ENCODE results near the gene KLHL20.
A peak's percentile ranks its signal among the peaks of the same experiment; 100 is the strongest.
"Not testable (repeated sequence)": the region's sequence is repeated elsewhere in the genome, so short reads cannot be mapped to it uniquely, and the experiment has no call there.

KLHL20 gene

DNA sequence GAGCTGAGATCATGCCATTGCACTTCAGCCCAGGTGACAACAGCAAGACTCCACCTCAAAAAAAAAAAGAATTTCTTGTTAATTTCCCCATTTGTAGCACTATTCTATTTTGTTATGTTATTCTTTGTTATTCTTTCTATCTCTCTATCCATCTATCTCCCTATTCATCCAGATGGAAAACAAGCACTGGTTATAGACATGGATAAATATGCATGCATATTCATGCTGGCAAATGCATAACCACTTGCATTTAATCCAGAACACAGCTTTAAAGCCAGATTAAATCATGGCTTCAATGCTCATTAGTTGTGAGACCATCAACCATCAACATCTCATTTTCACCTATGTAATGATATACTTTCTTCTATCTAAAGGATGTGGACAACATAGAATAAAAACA, 21.5 kb upstream of the KLHL20 start:
- Histone ChIP-seq H3K27ac (ENCODE audit: low read depth, low read length) (no peak overlapping the region), H3K4me3 (ENCODE audit: low read depth in 1 of 5, low read length in 5 of 5) (no peak overlapping the region), H3K9ac (ENCODE audit: low read length in 5 of 5) (no peak overlapping the region), H3K27me3 (ENCODE audit: control insufficient read depth in 5 of 5, insufficient read depth in 4 of 5, low read length in 5 of 5) (no peaks in the 10 kb centered on the region), H3K9me3 (ENCODE audit: control insufficient read depth in 5 of 5, low read length in 5 of 5) (peaks cover 0 to 2% (median 0%) of the 10 kb centered on the region in 5 donors), H3K4me1 (ENCODE audit: control insufficient read depth in 5 of 5, insufficient read depth in 5 of 5, low read length in 5 of 5) (no peaks in the 10 kb centered on the region), H3K36me3 (ENCODE audit: control insufficient read depth in 5 of 5, insufficient read depth in 5 of 5, low read length in 5 of 5) (no peaks in the 10 kb centered on the region)

DNA sequence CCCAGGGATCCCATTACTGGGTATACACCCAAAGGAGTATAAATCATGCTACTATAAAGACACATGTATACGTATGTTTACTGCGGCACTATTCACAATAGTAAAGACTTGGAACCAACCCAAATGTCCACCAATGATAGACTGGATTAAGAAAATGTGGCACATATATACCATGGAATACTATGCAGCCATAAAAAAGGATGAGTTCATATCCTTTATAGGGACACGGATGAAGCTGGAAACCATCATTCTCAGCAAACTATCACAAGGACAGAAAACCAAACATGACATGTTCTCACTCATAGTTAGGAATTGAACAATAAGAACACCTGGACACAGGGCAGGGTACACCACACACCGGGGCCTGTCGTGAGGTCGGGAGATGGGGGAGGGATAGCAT, 13.5 kb upstream of the KLHL20 start:
- not testable (repeated sequence) for H3K4me1 ChIP-seq (ENCODE audit: control insufficient read depth in 5 of 5, insufficient read depth in 5 of 5, low read length in 5 of 5); H3K9ac ChIP-seq (ENCODE audit: low read length in 5 of 5); H3K9me3 ChIP-seq (ENCODE audit: control insufficient read depth in 5 of 5, low read length in 5 of 5); H3K27ac ChIP-seq (ENCODE audit: low read depth, low read length); H3K4me3 ChIP-seq (ENCODE audit: low read depth in 1 of 5, low read length in 5 of 5); H3K27me3 ChIP-seq (ENCODE audit: control insufficient read depth in 5 of 5, insufficient read depth in 4 of 5, low read length in 5 of 5); H3K36me3 ChIP-seq (ENCODE audit: control insufficient read depth in 5 of 5, insufficient read depth in 5 of 5, low read length in 5 of 5)

DNA sequence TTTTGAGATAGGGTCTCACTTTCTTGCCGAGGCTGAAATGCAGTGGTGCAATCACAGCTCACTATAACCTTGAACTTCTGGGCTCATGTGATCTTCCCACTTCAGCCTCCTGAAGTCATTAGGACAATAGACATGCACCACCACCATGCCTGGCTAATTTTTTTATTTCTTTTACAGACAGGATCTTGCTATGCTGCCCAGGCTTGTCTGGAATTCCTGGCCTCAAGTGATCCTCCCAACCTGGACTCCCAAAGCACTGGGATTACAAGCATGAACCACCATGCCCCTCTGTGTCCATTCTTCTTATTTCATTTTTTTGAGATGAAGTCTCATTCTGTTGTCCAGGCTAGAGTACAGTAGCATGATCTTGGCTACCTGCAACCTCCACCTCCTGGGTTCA, 12.0 kb upstream of the KLHL20 start:
- Histone ChIP-seq H3K4me1 (ENCODE audit: control insufficient read depth in 5 of 5, insufficient read depth in 5 of 5, low read length in 5 of 5) (no peaks in the 10 kb centered on the region), H3K27ac (ENCODE audit: low read depth, low read length) (no peak overlapping the region), H3K9ac (ENCODE audit: low read length in 5 of 5) (no peak overlapping the region), H3K27me3 (ENCODE audit: control insufficient read depth in 5 of 5, insufficient read depth in 4 of 5, low read length in 5 of 5) (no peaks in the 10 kb centered on the region), H3K36me3 (ENCODE audit: control insufficient read depth in 5 of 5, insufficient read depth in 5 of 5, low read length in 5 of 5) (no peaks in the 10 kb centered on the region), H3K9me3 (ENCODE audit: control insufficient read depth in 5 of 5, low read length in 5 of 5) (no peaks in the 10 kb centered on the region), H3K4me3 (ENCODE audit: low read depth in 1 of 5, low read length in 5 of 5) (no peak overlapping the region)

DNA sequence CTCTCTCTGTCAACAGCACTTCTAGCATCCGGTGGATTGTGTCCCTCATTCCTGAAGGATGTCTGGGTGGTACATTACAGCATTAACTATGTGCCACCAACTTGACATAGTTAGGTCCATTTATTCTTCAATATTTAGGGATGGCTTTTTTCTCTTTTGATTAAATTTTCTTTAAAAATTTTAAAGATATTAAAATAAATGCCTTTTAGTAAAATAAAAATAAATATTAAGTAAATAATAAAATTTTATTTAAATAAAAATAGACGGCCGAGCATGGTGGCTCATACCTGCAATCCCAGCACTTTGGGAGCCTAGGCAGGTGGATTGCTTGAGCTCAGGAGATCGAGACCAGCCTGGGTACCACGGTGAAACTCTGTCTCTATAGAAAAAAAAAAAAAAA, 9.7 kb upstream of the KLHL20 start:
- Histone ChIP-seq H3K4me3 (ENCODE audit: low read depth in 1 of 5, low read length in 5 of 5) (no peak overlapping the region), H3K4me1 (ENCODE audit: control insufficient read depth in 5 of 5, insufficient read depth in 5 of 5, low read length in 5 of 5) (no peaks in the 10 kb centered on the region), H3K36me3 (ENCODE audit: control insufficient read depth in 5 of 5, insufficient read depth in 5 of 5, low read length in 5 of 5) (no peaks in the 10 kb centered on the region), H3K27me3 (ENCODE audit: control insufficient read depth in 5 of 5, insufficient read depth in 4 of 5, low read length in 5 of 5) (peaks cover 0 to 11% (median 0%) of the 10 kb centered on the region in 5 donors), H3K9me3 (ENCODE audit: control insufficient read depth in 5 of 5, low read length in 5 of 5) (no peaks in the 10 kb centered on the region), H3K27ac (ENCODE audit: low read depth, low read length) (no peak overlapping the region), H3K9ac (ENCODE audit: low read length in 5 of 5) (no peak overlapping the region)

DNA sequence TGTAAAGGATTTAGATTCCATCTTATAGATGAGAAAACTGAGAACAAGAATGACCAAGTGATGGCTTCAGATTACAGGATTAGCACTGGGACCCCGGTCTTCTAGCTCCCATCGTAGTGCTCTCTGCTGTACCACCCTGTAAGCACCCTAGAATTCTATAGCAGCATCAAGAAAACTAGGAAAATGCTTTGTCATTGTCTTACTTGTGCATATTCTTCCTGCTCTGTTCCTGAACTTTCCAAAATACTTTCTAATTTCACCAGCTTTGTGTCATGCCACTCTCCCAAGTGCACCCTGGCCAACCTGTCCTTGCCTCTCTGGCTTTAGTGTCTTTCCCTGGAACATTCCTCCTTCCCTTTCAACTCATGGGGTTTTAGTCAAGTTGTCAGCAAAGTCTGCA, 6.0 kb upstream of the KLHL20 start:
- H3K4me3 ChIP-seq (ENCODE audit: low read depth in 1 of 5, low read length in 5 of 5) = no peak overlapping the region
- H3K9me3 ChIP-seq (ENCODE audit: control insufficient read depth in 5 of 5, low read length in 5 of 5) = no peaks in the 10 kb centered on the region
- H3K9ac ChIP-seq (ENCODE audit: low read length in 5 of 5) = no peak overlapping the region
- H3K27me3 ChIP-seq (ENCODE audit: control insufficient read depth in 5 of 5, insufficient read depth in 4 of 5, low read length in 5 of 5) = peaks cover 0 to 19% (median 3%) of the 10 kb centered on the region in 5 donors
- H3K4me1 ChIP-seq (ENCODE audit: control insufficient read depth in 5 of 5, insufficient read depth in 5 of 5, low read length in 5 of 5) = no peaks in the 10 kb centered on the region
- no peak overlapping the region for H3K27ac ChIP-seq (ENCODE audit: low read depth, low read length)
- H3K36me3 ChIP-seq (ENCODE audit: control insufficient read depth in 5 of 5, insufficient read depth in 5 of 5, low read length in 5 of 5) = no peaks in the 10 kb centered on the region

DNA sequence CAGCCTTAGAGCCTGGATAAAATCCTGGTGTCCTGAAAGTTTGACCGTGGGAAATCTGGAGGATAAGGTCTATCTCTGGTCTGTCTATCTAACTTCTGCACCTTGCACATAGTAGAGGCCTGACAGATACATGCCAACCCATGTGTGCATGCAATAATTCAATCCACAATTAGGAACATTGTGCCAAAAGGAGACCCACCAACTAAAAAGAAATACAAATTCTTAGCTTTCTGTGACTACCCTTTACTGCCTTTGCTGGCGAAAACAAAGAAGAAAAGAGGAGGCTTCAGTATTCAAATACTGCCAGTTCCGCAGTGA, 381 bp upstream of the KLHL20 start:
- H3K27ac ChIP-seq (ENCODE audit: low read depth, low read length) = peak overlapping the region; percentile 84
- H3K4me3 ChIP-seq (ENCODE audit: low read depth in 1 of 5, low read length in 5 of 5) = peak overlapping the region; percentile 86 to 98 (median 95)
- no peaks in the 10 kb centered on the region for H3K9me3 ChIP-seq (ENCODE audit: control insufficient read depth in 5 of 5, low read length in 5 of 5)
- peaks cover 0 to 4% (median 3%) of the 10 kb centered on the region in 5 donors for H3K36me3 ChIP-seq (ENCODE audit: control insufficient read depth in 5 of 5, insufficient read depth in 5 of 5, low read length in 5 of 5)
- peaks cover 0 to 15% (median 3%) of the 10 kb centered on the region in 5 donors for H3K27me3 ChIP-seq (ENCODE audit: control insufficient read depth in 5 of 5, insufficient read depth in 4 of 5, low read length in 5 of 5)
- peaks cover 2 to 29% (median 21%) of the 10 kb centered on the region in 5 donors for H3K4me1 ChIP-seq (ENCODE audit: control insufficient read depth in 5 of 5, insufficient read depth in 5 of 5, low read length in 5 of 5)
- peak overlapping the region in 4 of 5 donors; percentile 33 to 100 (median 94) for H3K9ac ChIP-seq (ENCODE audit: low read length in 5 of 5)

DNA sequence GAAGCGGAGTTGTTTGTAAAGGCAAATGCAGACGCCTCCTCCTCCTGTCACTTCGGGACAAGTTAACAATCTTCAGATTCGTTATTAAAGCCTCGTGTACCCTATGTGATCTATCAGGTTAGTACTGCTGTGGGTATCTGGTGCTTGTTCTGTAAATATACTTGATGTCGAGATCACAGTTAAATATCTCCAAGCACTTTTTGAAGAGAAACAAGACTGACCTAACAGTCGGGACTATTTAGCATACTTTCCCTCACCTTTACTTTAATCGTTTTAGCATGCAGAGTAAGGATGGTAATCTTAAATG, 710 bp downstream of the KLHL20 start:
- Histone ChIP-seq H3K36me3 (ENCODE audit: control insufficient read depth in 5 of 5, insufficient read depth in 5 of 5, low read length in 5 of 5) (peaks cover 0 to 4% (median 3%) of the 10 kb centered on the region in 5 donors), H3K4me3 (ENCODE audit: low read depth in 1 of 5, low read length in 5 of 5) (peak overlapping the region; percentile 86 to 98 (median 95)), H3K27me3 (ENCODE audit: control insufficient read depth in 5 of 5, insufficient read depth in 4 of 5, low read length in 5 of 5) (peaks cover 0 to 4% (median 2%) of the 10 kb centered on the region in 5 donors), H3K9ac (ENCODE audit: low read length in 5 of 5) (peak overlapping the region; percentile 88 to 100 (median 98)), H3K9me3 (ENCODE audit: control insufficient read depth in 5 of 5, low read length in 5 of 5) (no peaks in the 10 kb centered on the region), H3K4me1 (ENCODE audit: control insufficient read depth in 5 of 5, insufficient read depth in 5 of 5, low read length in 5 of 5) (peaks cover 2 to 29% (median 21%) of the 10 kb centered on the region in 5 donors), H3K27ac (ENCODE audit: low read depth, low read length) (peak overlapping the region; percentile 84)

DNA sequence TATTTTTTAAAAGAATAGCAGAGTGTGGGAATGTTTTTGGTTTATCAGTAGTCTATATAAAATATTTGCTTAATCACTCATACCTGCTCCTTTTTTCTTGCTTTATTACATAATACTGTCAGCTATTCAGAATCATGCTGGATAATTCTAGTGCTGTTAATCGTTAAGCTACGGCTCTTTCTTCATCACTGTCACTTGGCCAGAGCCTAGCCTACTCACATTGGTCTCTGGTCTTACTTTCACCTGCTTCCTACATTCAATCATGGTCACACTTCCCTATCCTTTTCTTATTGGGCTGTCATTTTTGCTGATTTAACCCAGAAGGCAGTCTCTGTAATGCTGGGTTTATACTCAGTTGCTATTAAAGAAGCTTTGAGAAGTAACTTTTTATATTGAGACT, 2.5 kb downstream of the KLHL20 start:
- Histone ChIP-seq H3K4me3 (ENCODE audit: low read depth in 1 of 5, low read length in 5 of 5) (no peak overlapping the region), H3K9ac (ENCODE audit: low read length in 5 of 5) (peak overlapping the region in 2 of 5 donors; percentile 7 to 27), H3K4me1 (ENCODE audit: control insufficient read depth in 5 of 5, insufficient read depth in 5 of 5, low read length in 5 of 5) (peaks cover 2 to 29% (median 21%) of the 10 kb centered on the region in 5 donors)

DNA sequence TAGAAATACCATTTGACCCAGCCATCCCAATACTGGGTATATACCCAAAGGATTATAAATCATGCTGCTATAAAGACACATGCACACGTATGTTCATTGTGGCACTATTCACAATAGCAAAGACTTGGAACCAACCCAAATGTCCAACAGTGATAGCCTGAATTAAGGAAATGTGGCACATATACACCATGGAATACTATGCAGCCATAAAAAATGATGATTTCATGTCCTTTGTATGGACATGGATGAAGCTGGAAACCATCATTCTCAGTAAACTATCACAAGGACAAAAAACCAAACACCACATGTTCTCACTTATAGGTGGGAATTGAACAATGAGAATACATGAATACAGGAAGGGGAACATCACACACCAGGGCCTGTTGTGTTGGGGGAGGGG, 16.6 kb downstream of the KLHL20 start:
- H3K27ac ChIP-seq (ENCODE audit: low read depth, low read length); H3K27me3 ChIP-seq (ENCODE audit: control insufficient read depth in 5 of 5, insufficient read depth in 4 of 5, low read length in 5 of 5); H3K4me3 ChIP-seq (ENCODE audit: low read depth in 1 of 5, low read length in 5 of 5); H3K9ac ChIP-seq (ENCODE audit: low read length in 5 of 5); H3K9me3 ChIP-seq (ENCODE audit: control insufficient read depth in 5 of 5, low read length in 5 of 5); H3K4me1 ChIP-seq (ENCODE audit: control insufficient read depth in 5 of 5, insufficient read depth in 5 of 5, low read length in 5 of 5): not testable (repeated sequence)
- H3K36me3 ChIP-seq (ENCODE audit: control insufficient read depth in 5 of 5, insufficient read depth in 5 of 5, low read length in 5 of 5) = peaks cover 4 to 19% (median 17%) of the 10 kb centered on the region in 5 donors

More for the DNA sequence above, 2.5 kb downstream of the KLHL20 start:
- Histone ChIP-seq H3K27ac (ENCODE audit: low read depth, low read length) (no peak overlapping the region), H3K9me3 (ENCODE audit: control insufficient read depth in 5 of 5, low read length in 5 of 5) (no peaks in the 10 kb centered on the region), H3K36me3 (ENCODE audit: control insufficient read depth in 5 of 5, insufficient read depth in 5 of 5, low read length in 5 of 5) (peaks cover 2 to 8% (median 6%) of the 10 kb centered on the region in 5 donors), H3K27me3 (ENCODE audit: control insufficient read depth in 5 of 5, insufficient read depth in 4 of 5, low read length in 5 of 5) (peaks cover 0 to under 1% (median 0%) of the 10 kb centered on the region in 5 donors)

DNA sequence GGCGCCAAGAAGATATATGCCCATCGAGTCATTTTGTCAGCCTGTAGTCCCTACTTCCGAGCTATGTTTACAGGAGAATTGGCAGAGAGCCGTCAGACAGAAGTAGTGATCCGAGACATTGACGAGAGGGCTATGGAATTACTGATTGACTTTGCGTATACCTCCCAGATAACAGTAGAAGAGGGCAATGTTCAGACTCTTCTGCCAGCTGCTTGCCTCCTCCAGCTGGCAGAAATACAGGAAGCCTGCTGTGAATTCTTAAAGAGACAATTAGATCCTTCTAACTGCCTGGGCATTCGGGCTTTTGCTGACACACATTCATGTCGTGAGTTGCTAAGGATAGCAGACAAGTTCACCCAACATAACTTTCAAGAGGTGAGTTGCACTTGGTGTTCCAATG, 19.1 kb downstream of the KLHL20 start:
- Histone ChIP-seq H3K27ac (ENCODE audit: low read depth, low read length) (no peak overlapping the region), H3K36me3 (ENCODE audit: control insufficient read depth in 5 of 5, insufficient read depth in 5 of 5, low read length in 5 of 5) (peaks cover 4 to 22% (median 16%) of the 10 kb centered on the region in 5 donors), H3K9me3 (ENCODE audit: control insufficient read depth in 5 of 5, low read length in 5 of 5) (no peaks in the 10 kb centered on the region), H3K4me1 (ENCODE audit: control insufficient read depth in 5 of 5, insufficient read depth in 5 of 5, low read length in 5 of 5) (no peaks in the 10 kb centered on the region), H3K27me3 (ENCODE audit: control insufficient read depth in 5 of 5, insufficient read depth in 4 of 5, low read length in 5 of 5) (no peaks in the 10 kb centered on the region), H3K9ac (ENCODE audit: low read length in 5 of 5) (no peak overlapping the region), H3K4me3 (ENCODE audit: low read depth in 1 of 5, low read length in 5 of 5) (no peak overlapping the region)

DNA sequence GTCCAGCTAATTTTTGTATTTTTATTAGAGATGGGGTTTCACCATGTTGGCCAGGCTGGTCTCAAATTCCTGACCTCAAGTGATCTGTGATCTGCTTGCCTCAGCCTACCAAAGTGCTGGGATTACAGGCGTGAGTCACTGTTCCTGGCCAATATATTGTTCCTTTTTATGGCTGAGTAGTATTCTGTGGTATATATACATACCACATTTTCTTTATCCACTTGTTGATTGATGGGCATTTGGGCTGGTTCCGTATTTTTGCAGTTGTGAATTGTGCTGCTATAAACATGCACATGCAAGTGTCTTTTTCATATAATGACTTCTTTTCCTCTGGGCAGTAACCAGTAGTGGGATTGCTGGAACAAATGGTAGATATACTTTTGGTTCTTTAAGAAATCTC, 21.3 kb downstream of the KLHL20 start:
- not testable (repeated sequence) for H3K27ac ChIP-seq (ENCODE audit: low read depth, low read length); H3K27me3 ChIP-seq (ENCODE audit: control insufficient read depth in 5 of 5, insufficient read depth in 4 of 5, low read length in 5 of 5); H3K4me3 ChIP-seq (ENCODE audit: low read depth in 1 of 5, low read length in 5 of 5); H3K9ac ChIP-seq (ENCODE audit: low read length in 5 of 5); H3K9me3 ChIP-seq (ENCODE audit: control insufficient read depth in 5 of 5, low read length in 5 of 5); H3K4me1 ChIP-seq (ENCODE audit: control insufficient read depth in 5 of 5, insufficient read depth in 5 of 5, low read length in 5 of 5)
- H3K36me3 ChIP-seq (ENCODE audit: control insufficient read depth in 5 of 5, insufficient read depth in 5 of 5, low read length in 5 of 5) = peaks cover 4 to 24% (median 16%) of the 10 kb centered on the region in 5 donors

Measured in subcutaneous abdominal adipose tissue (tissue), 5 donors.